GM12878 (cell line): ENCODE results near the gene PIGQ. TPM values are rescaled to one million over a fixed set of nuclear protein-coding genes. Genes with fewer than 3 reads are reported as not detected.

Experiments
- ATAC-seq: fragments of 200-7000 bp; cut with Tn5 transposase; 3 replicates; pipeline ENCODE4 v1.9.1; 2020; ENCODE audit warnings: mild to moderate bottlenecking, moderate library complexity
- BruUV-seq: library from RNA; stranded (reverse); fragments of 400-500 nt; replicated peaks from 2 replicates; lab custom pipeline; 2021; lab: Mats Ljungman, UMichigan
- CTCF ChIA-PET: fragments of 300-600 bp; sonication (Branson Sonifier 250); formaldehyde crosslinking; extraction: SDS; loops from one replicate; lab custom pipeline; 2021; ENCODE audit warnings: inconsistent platforms; lab: Yijun Ruan, JAX
- POLR2A ChIA-PET: fragments of 350-600 bp; formaldehyde crosslinking; extraction: SDS; loops from one replicate; lab custom pipeline; 2021; ENCODE audit warnings: inconsistent platforms; lab: Charles Lee
- RAD21 ChIA-PET: fragments of 300-600 bp; sonication (Branson Sonifier 250); formaldehyde crosslinking; loops from one replicate; lab custom pipeline; 2023; ENCODE audit warnings: antibody characterized with exemption; ENCODE audit not compliant: unreplicated experiment; lab: Charles Lee
- SMC1A ChIA-PET: fragments of 300-600 bp; sonication (Branson Sonifier 250); formaldehyde crosslinking; loops from one replicate; lab custom pipeline; 2023; ENCODE audit not compliant: unreplicated experiment, uncharacterized antibody; lab: Charles Lee
- DNase-seq: peaks from one replicate; pipeline ENCODE4 v3.0.0-alpha.2; 2011; ENCODE audit warnings: low read depth, low spot score
- FAIRE-seq: peaks from 3 replicates; lab custom pipeline; 2011; peaks lifted over from hg19 to GRCh38; lab: Jason Lieb, UNC
- H2AFZ ChIP-seq: 2 replicates; pipeline ENCODE4 v1.6.0; 2011; ENCODE audit warnings: low read depth, low read length, control low read depth; ENCODE audit not compliant: control insufficient read depth
- H3K27ac ChIP-seq: 2 replicates; pipeline ENCODE4 v1.5.1; 2011; ENCODE audit warnings: control low read depth; ENCODE audit not compliant: control insufficient read depth, insufficient read depth
- H3K27me3 ChIP-seq, 2 experiments: replicated peaks in 1 of 2; 2 replicates each; pipeline versions ENCODE4 v1.6.0 to v1.6.1; 2011; ENCODE audit warnings: low read length in 1 of 2; ENCODE audit not compliant: control insufficient read depth in 2 of 2, insufficient read depth in 2 of 2
- H3K36me3 ChIP-seq, 2 experiments: 2 replicates each; pipeline ENCODE4 v1.5.1; 2011; ENCODE audit warnings: low read length in 1 of 2; ENCODE audit not compliant: control insufficient read depth in 2 of 2, insufficient read depth in 2 of 2
- H3K4me1 ChIP-seq: 2 replicates; pipeline ENCODE4 v1.6.1; 2011; ENCODE audit warnings: mild to moderate bottlenecking, low read length, moderate library complexity, mixed read lengths; ENCODE audit not compliant: control insufficient read depth, insufficient read depth
- H3K4me2 ChIP-seq: 2 replicates; pipeline ENCODE4 v1.6.0; 2011; ENCODE audit warnings: control low read depth; ENCODE audit not compliant: control insufficient read depth, insufficient read depth
- H3K4me3 ChIP-seq: fragments of 200-600 bp; sonication (generic); 2 replicates; pipeline ENCODE4 v1.5.1; 2016
- H3K79me2 ChIP-seq: 2 replicates; pipeline ENCODE4 v1.6.0; 2011; ENCODE audit warnings: low read length; ENCODE audit not compliant: control insufficient read depth, insufficient read depth
- H3K9ac ChIP-seq: 2 replicates; pipeline ENCODE4 v1.8.0; 2011; ENCODE audit warnings: low read length, control low read depth, mixed read lengths; ENCODE audit not compliant: control insufficient read depth, insufficient read depth
- H3K9me3 ChIP-seq: replicated peaks from 3 replicates; pipeline ENCODE4 v1.5.1; 2011; ENCODE audit warnings: mild to moderate bottlenecking, low read length; ENCODE audit not compliant: control insufficient read depth, insufficient read depth
- H4K20me1 ChIP-seq: 2 replicates; pipeline ENCODE4 v1.6.0; 2011; ENCODE audit not compliant: control insufficient read depth, insufficient read depth
- BACH1 ChIP-seq: fragments of 450-650 bp; IDR thresholded peaks from 2 replicates; pipeline ENCODE4 v1.6.1; 2017; ENCODE audit warnings: mild to moderate bottlenecking, borderline replicate concordance
- HDGF ChIP-seq: fragments of 450-650 bp; IDR thresholded peaks from 2 replicates; pipeline ENCODE4 v1.6.1; 2016; ENCODE audit warnings: antibody characterized with exemption
- JUNB ChIP-seq: IDR thresholded peaks from 2 replicates; pipeline ENCODE4 v1.6.1; 2016; ENCODE audit warnings: antibody characterized with exemption, mild to moderate bottlenecking
- MXI1 ChIP-seq: fragments of 150-350 bp; IDR thresholded peaks from 2 replicates; pipeline ENCODE4 v1.6.1; 2011; ENCODE audit warnings: low read depth, mild to moderate bottlenecking, inconsistent platforms, low read length, improper control_type of control experiment
- NR2C2 ChIP-seq: IDR thresholded peaks from 2 replicates; pipeline ENCODE4 v1.6.1; 2011; ENCODE audit warnings: borderline replicate concordance, low read depth; ENCODE audit not compliant: control insufficient read depth, insufficient read length
- PML ChIP-seq: IDR thresholded peaks from 2 replicates; pipeline ENCODE4 v1.6.1; 2012; ENCODE audit warnings: low read length, inconsistent platforms
- POU2F2 ChIP-seq: IDR thresholded peaks from 3 replicates; pipeline ENCODE4 v1.6.1; 2011; ENCODE audit warnings: low read depth, mild to moderate bottlenecking, low read length, borderline replicate concordance
- SIX5 ChIP-seq: IDR thresholded peaks from 2 replicates; pipeline ENCODE4 v1.6.1; 2011; ENCODE audit warnings: mild to moderate bottlenecking, low read depth, low read length, moderate library complexity; ENCODE audit not compliant: severe bottlenecking
- SREBF2 ChIP-seq: IDR thresholded peaks from 2 replicates; pipeline ENCODE4 v1.6.1; 2012; ENCODE audit warnings: mild to moderate bottlenecking, low read length
- TCF7 ChIP-seq: IDR thresholded peaks from 2 replicates; pipeline ENCODE4 v1.6.1; 2014; ENCODE audit warnings: antibody characterized with exemption, borderline replicate concordance
- ZBTB40 ChIP-seq: fragments of 450-650 bp; IDR thresholded peaks from 2 replicates; pipeline ENCODE4 v1.6.1; 2016; ENCODE audit warnings: mild to moderate bottlenecking, moderate library complexity, borderline replicate concordance
- ZNF274 ChIP-seq: IDR thresholded peaks from one replicate; pipeline ENCODE4 v1.8.0; 2011; ENCODE audit not compliant: insufficient read length, insufficient read depth
- WGBS: methylation state at CpG from one replicate; pipeline ENCODE4 v1.1.6; 2016; ENCODE audit warnings: low lambda C conversion rate; ENCODE audit not compliant: insufficient replicate concordance, insufficient coverage; ENCODE audit errors: missing lambda C conversion rate; 5-methylcytosine and 5-hydroxymethylcytosine counted together
- in situ Hi-C: fragments of 300-500 bp; cut with MboI; formaldehyde crosslinking; loops from 9 replicates; pipeline ENCODE4 v1.14.3; 2018; ENCODE audit warnings: mixed read lengths
- intact Hi-C: fragments of 100-400 bp; cut with micrococcal nuclease; formaldehyde crosslinking; loops from one replicate; pipeline ENCODE4 v1.14.2; 2022; ENCODE audit not compliant: unreplicated experiment
- polyA plus RNA-seq, 11 experiments: library from polyadenylated mRNA; depleted of rRNA in 4 of 11; unstranded in 6 of 11; stranded (reverse) in 5 of 11; fragments of >200 nt; fragmentation: Nextera tagmentation in 4 of 11; fragmentation: Illumina TruSeq in 1 of 11; extraction: Ambion mirVana in 4 of 11; extraction: Trizol in 1 of 11; gene quantifications; 1 replicate in 1 of 11; 2 replicates in 10 of 11; pipeline versions ENCODE4 v1.2.1 to v1.2.3, GENCODE V29; 2011 to 2016; ENCODE audit warnings: inconsistent platforms in 2 of 11, missing spikeins in 2 of 11, low read depth in 1 of 11
- total RNA-seq, 4 experiments: library from RNA; depleted of rRNA in 3 of 4; stranded (reverse); fragments of >200 nt in 3 of 4; fragmentation: Illumina TruSeq in 1 of 4; extraction: Trizol in 1 of 4; gene quantifications; 2 replicates each; pipeline versions ENCODE4 v1.2.1 to v1.2.3, GENCODE V29; 2013 to 2021

PIGQ gene
- total and polyA plus RNA-seq, 10 of the 15 experiments (the other 5 are each of a cell fraction or from before 2014, with no cell fraction given) = 1.8 to 31.3 (median 17.5) TPM; not detected in 1

- Histone ChIP-seq H3K4me1 (no peaks in the 10 kb centered on the region), H3K9ac (no peak overlapping the region), H4K20me1 (no peaks in the 10 kb centered on the region), H3K4me2 (no peak overlapping the region), H2AFZ (no peak overlapping the region), H3K4me3 (no peak overlapping the region), H3K36me3 (peaks cover 0 to 21% of the 10 kb centered on the region in 2 experiments; a peak in 2 of 4 replicates), H3K79me2 (no peaks in the 10 kb centered on the region), H3K27ac (no peak overlapping the region), H3K27me3 (no peaks in the 10 kb centered on the region), H3K9me3 (no peaks in the 10 kb centered on the region)
- 96% methylated on average over 22 of the region's 35 CpGs for WGBS
- SMC1A ChIA-PET = no interaction called here
- intact Hi-C loops = no loop called here
- in situ Hi-C loops = no loop called here
- POLR2A ChIA-PET = no interaction called here
- FAIRE-seq (no peak), ATAC-seq (no peak), DNase-seq (no peak)
- no TSS peak for BruUV-seq
- CTCF ChIA-PET = no interaction called here
- TF ChIP-seq NR2C2 (no peak), JUNB (no peak), TCF7 (no peak), SIX5 (no peak), SREBF2 (no peak), MXI1 (no peak), ZBTB40 (no peak), BACH1 (no peak), POU2F2 (no peak), HDGF (no peak), PML (no peak), ZNF274 (no peak)
- RAD21 ChIA-PET = no interaction called here
These were observed 17.6 kb upstream of the PIGQ start for GRCh38 chr16:552171-552570.
